Measurements from ENCODE around the gene ALDH5A1. TPM values are rescaled to one million over a fixed set of nuclear protein-coding genes. Genes with fewer than 3 reads are reported as not detected.

Gene ALDH5A1
- total RNA-seq, 1 donor from 2014 or later: 13.8 TPM

DNA sequence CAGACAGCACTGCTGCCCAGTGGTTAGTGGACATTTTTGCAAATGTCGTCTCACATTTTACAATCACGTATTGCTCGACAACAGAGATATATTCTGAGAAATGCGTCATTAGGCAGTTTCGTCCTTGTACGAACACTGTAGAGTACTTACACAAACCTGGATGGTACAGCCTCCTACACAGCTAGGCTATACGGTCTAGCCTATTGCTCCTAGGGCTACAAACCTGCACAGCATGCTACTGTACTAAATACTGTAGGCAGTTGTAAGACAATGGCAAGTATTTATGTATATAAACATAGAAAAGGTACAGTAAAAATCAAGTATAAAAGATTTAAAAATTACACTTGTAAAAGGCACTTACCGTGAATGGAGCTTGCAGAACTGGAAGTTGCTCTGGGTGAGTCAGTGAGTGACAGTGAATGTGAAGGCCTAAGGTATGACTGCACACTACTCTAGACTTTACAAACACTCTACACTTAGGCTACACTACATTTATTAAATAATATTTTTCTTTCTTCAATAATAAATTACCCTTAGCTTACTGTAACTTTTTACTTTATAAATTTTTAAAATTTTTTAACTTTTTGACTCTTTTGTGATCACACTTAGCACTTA is 43.1 kb downstream of the ALDH5A1 start:
- intact Hi-C loops (cut with DNase I): no loop called here
- Histone ChIP-seq H3K4me1 (no peaks in the 10 kb centered on the region), H3K9me3 (no peaks in the 10 kb centered on the region), H3K4me3 (no peak overlapping the region), H3K27me3 (ENCODE audit: low read depth) (no peaks in the 10 kb centered on the region), H3K27ac (no peak overlapping the region), H3K36me3 (peaks cover 20% of the 10 kb centered on the region)
- DNase-seq (no peak), ATAC-seq (no peak)
- TF ChIP-seq, protein P1, sequence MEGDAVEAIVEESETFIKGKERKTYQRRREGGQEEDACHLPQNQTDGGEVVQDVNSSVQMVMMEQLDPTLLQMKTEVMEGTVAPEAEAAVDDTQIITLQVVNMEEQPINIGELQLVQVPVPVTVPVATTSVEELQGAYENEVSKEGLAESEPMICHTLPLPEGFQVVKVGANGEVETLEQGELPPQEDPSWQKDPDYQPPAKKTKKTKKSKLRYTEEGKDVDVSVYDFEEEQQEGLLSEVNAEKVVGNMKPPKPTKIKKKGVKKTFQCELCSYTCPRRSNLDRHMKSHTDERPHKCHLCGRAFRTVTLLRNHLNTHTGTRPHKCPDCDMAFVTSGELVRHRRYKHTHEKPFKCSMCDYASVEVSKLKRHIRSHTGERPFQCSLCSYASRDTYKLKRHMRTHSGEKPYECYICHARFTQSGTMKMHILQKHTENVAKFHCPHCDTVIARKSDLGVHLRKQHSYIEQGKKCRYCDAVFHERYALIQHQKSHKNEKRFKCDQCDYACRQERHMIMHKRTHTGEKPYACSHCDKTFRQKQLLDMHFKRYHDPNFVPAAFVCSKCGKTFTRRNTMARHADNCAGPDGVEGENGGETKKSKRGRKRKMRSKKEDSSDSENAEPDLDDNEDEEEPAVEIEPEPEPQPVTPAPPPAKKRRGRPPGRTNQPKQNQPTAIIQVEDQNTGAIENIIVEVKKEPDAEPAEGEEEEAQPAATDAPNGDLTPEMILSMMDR (IDR thresholded peaks at IDR 0.05): no peak

DNA sequence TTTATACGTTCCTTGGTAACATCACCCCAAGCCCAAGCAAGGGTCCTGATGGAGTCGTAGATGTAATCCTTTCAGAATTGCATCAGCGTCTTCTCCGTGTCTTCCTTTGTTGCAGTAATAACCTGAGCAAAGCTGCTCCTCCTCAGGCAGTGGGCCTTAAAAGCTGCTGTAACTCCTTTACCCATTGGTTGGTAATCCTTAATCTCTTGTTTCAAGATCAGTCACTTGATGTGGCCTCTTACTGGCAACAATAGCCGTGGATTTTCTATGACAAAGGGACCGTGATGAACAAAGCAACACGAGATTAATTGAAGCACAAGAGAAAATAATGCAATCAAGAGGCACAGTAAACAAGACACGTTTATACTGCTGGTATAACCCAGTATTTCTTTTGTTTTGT is 44.6 kb downstream of the ALDH5A1 start:
- TF ChIP-seq, protein P1 (IDR thresholded peaks at IDR 0.05): no peak
- intact Hi-C loops (cut with DNase I): no loop called here

DNA sequence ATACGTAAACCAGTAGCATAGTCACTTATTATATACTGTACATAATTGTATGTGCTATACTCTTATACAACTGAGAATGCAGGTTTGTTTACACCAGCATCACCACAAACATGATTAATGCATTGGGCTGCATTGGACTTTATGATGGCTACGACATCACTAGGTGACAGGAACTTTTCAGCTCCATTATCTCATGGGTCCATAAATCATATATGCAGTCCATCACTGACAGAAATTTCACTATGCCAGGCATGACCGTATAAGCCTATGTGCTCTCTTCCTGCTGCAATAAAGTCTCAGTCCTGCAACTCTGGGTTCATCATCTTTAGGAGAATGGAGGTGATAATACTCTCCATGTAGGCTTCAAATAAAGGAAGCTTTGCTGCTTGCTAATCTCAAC is 45.4 kb downstream of the ALDH5A1 start:
- TF ChIP-seq, protein P1 (IDR thresholded peaks at IDR 0.05): no peak
- ATAC-seq (no peak), DNase-seq (no peak)
- Histone ChIP-seq H3K27me3 (ENCODE audit: low read depth) (no peaks in the 10 kb centered on the region), H3K36me3 (peaks cover under 1% of the 10 kb centered on the region), H3K27ac (no peak overlapping the region), H3K4me1 (no peaks in the 10 kb centered on the region), H3K4me3 (no peak overlapping the region), H3K9me3 (no peaks in the 10 kb centered on the region)
- intact Hi-C loops (cut with DNase I): no loop called here

More for the DNA sequence above, 44.6 kb downstream of the ALDH5A1 start:
- H3K36me3 ChIP-seq: peaks cover 9% of the 10 kb centered on the region
- no peaks in the 10 kb centered on the region for H3K4me1 ChIP-seq
- DNase-seq: no peak
- H3K27me3 ChIP-seq (ENCODE audit: low read depth): no peaks in the 10 kb centered on the region
- no peak overlapping the region for H3K4me3 ChIP-seq
- no peak overlapping the region for H3K27ac ChIP-seq
- H3K9me3 ChIP-seq: no peaks in the 10 kb centered on the region
- ATAC-seq: no peak

DNA sequence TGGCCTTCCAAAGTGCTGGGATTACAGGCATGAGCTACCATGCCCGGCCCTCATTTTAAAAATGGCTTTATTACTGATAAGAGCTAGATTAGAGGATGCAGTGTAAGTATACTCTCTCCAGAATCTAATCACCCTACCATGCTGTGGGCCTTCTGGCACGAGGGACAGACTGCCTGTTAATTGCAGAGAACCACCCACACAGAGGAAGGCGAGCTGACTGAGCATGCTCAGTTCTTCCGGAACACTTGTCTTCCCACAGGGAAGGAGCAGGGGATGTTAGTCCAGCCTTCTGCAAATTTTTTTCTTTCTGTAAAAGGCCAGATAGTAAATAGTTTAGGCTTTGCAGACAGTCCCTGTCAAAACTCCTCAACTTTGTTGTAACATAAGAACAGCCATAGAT is 48.9 kb downstream of the ALDH5A1 start:
- no peaks in the 10 kb centered on the region for H3K9me3 ChIP-seq
- H3K27ac ChIP-seq: no peak overlapping the region
- TF ChIP-seq, protein P1 (IDR thresholded peaks at IDR 0.05): no peak
- no peaks in the 10 kb centered on the region for H3K36me3 ChIP-seq
- H3K27me3 ChIP-seq (ENCODE audit: low read depth): no peaks in the 10 kb centered on the region
- H3K4me1 ChIP-seq: no peaks in the 10 kb centered on the region
- no peak overlapping the region for H3K4me3 ChIP-seq
- ATAC-seq (no peak), DNase-seq (no peak)
- intact Hi-C loops (cut with DNase I): no loop called here

DNA sequence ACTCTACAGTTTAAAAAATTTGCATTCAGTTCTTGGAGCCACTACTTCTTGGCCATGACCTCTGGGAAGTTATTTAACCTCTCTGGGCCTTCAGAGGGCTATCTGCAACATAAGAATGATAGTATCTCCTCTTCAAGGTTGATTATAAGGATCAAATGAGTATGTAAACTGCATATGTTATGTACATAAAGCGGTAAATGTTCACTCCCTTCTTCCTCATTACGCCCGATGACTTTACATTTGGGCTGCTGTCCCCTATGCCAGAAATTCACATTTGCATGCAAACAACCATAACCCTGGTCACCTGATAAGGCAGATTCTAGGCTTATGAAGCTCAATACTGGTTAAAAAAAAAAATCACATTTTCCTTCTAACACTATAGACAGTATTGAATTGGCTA is 50.4 kb downstream of the ALDH5A1 start:
- Histone ChIP-seq H3K4me3 (no peak overlapping the region), H3K27me3 (ENCODE audit: low read depth) (no peaks in the 10 kb centered on the region), H3K36me3 (no peaks in the 10 kb centered on the region), H3K4me1 (no peaks in the 10 kb centered on the region), H3K27ac (no peak overlapping the region), H3K9me3 (no peaks in the 10 kb centered on the region)
- TF ChIP-seq, protein P1 (IDR thresholded peaks at IDR 0.05): no peak
- intact Hi-C loops (cut with DNase I): no loop called here
- no peak for DNase-seq
- ATAC-seq: no peak
